Measurements from ENCODE around the gene SLC39A13. TPM values are rescaled to one million over a fixed set of nuclear protein-coding genes. Genes with fewer than 3 reads are reported as not detected.

The SLC39A13 gene
- total RNA-seq, 2 donors from 2014 or later, result 16.2 to 21.0 TPM

- no peaks in the 10 kb centered on the region for H3K27me3 Mint-ChIP-seq (ENCODE audit: low read depth)
- no peak for DNase-seq
- no peaks in the 10 kb centered on the region for H3K36me3 Mint-ChIP-seq (ENCODE audit: insufficient read depth in 2 of 2)
- peaks cover 12% of the 10 kb centered on the region for H3K4me1 Mint-ChIP-seq (ENCODE audit: low read depth)
- no peak overlapping the region for H3K4me3 Mint-ChIP-seq
- H3K9me3 Mint-ChIP-seq, result no peaks in the 10 kb centered on the region
- no peak overlapping the region for H3K27ac Mint-ChIP-seq
- no peak for ATAC-seq (replicated peaks in 1 of 2)
Observed at GRCh38 chr11:47376107-47376524, 32.3 kb upstream of the SLC39A13 start.

- no peaks in the 10 kb centered on the region for H3K9me3 Mint-ChIP-seq
- H3K4me1 Mint-ChIP-seq (ENCODE audit: low read depth), result peaks cover 12% of the 10 kb centered on the region
- ATAC-seq (replicated peaks in 1 of 2) (no peak), DNase-seq (no peak)
- no peak overlapping the region for H3K4me3 Mint-ChIP-seq
- H3K36me3 Mint-ChIP-seq (ENCODE audit: insufficient read depth in 2 of 2), result no peaks in the 10 kb centered on the region
- no peak overlapping the region for H3K27ac Mint-ChIP-seq
- H3K27me3 Mint-ChIP-seq (ENCODE audit: low read depth), result no peaks in the 10 kb centered on the region
Observed at GRCh38 chr11:47376525-47377371, 31.6 kb upstream of the SLC39A13 start.

GRCh38 chr11:47377571-47378009 is 30.8 kb upstream of the SLC39A13 start:
- ATAC-seq (replicated peaks in 1 of 2) (no peak), DNase-seq (no peak)
- H3K9me3 Mint-ChIP-seq, result no peaks in the 10 kb centered on the region
- H3K4me1 Mint-ChIP-seq (ENCODE audit: low read depth), result peaks cover 12% of the 10 kb centered on the region
- no peak overlapping the region for H3K27ac Mint-ChIP-seq
- no peaks in the 10 kb centered on the region for H3K27me3 Mint-ChIP-seq (ENCODE audit: low read depth)
- no peaks in the 10 kb centered on the region for H3K36me3 Mint-ChIP-seq (ENCODE audit: insufficient read depth in 2 of 2)
- no peak overlapping the region for H3K4me3 Mint-ChIP-seq

GRCh38 chr11:47378010-47378835 is 30.2 kb upstream of the SLC39A13 start, which contains the start of gene SPI1:
Gene SPI1, minus strand, starts transcription at chr11:47378547. Its CDS starts 194 bp downstream, at chr11:47378353.
- peaks cover 12% of the 10 kb centered on the region for H3K4me1 Mint-ChIP-seq (ENCODE audit: low read depth)
- H3K27ac Mint-ChIP-seq, result no peak within 1 kb of the TSS
- H3K4me3 Mint-ChIP-seq, result no peak within 1 kb of the TSS
- ATAC-seq (replicated peaks in 1 of 2), result no peak
- no peaks in the 10 kb centered on the region for H3K36me3 Mint-ChIP-seq (ENCODE audit: insufficient read depth in 2 of 2)
- no peak for DNase-seq
- H3K27me3 Mint-ChIP-seq (ENCODE audit: low read depth), result no peaks in the 10 kb centered on the region
- no peaks in the 10 kb centered on the region for H3K9me3 Mint-ChIP-seq

GRCh38 chr11:47378836-47379170 is 29.6 kb upstream of the SLC39A13 start:
- Mint-ChIP-seq H3K36me3 (ENCODE audit: insufficient read depth in 2 of 2) (no peaks in the 10 kb centered on the region), H3K9me3 (no peaks in the 10 kb centered on the region), H3K27me3 (ENCODE audit: low read depth) (no peaks in the 10 kb centered on the region), H3K4me1 (ENCODE audit: low read depth) (peaks cover 11% of the 10 kb centered on the region), H3K27ac (no peak overlapping the region), H3K4me3 (no peak overlapping the region)
- ATAC-seq (replicated peaks in 1 of 2) (no peak), DNase-seq (no peak)

GRCh38 chr11:47379317-47379716 is 29.1 kb upstream of the SLC39A13 start:
- Mint-ChIP-seq H3K27me3 (ENCODE audit: low read depth) (no peaks in the 10 kb centered on the region), H3K4me1 (ENCODE audit: low read depth) (peaks cover 6% of the 10 kb centered on the region), H3K27ac (no peak overlapping the region), H3K4me3 (no peak overlapping the region), H3K9me3 (no peaks in the 10 kb centered on the region), H3K36me3 (ENCODE audit: insufficient read depth in 2 of 2) (no peaks in the 10 kb centered on the region)
- no peak for DNase-seq
- no peak for ATAC-seq (replicated peaks in 1 of 2)

- Mint-ChIP-seq H3K9me3 (no peaks in the 10 kb centered on the region), H3K36me3 (ENCODE audit: insufficient read depth in 2 of 2) (no peaks in the 10 kb centered on the region), H3K4me1 (ENCODE audit: low read depth) (no peaks in the 10 kb centered on the region), H3K27me3 (ENCODE audit: low read depth) (no peaks in the 10 kb centered on the region), H3K4me3 (no peak overlapping the region), H3K27ac (no peak overlapping the region)
- ATAC-seq (replicated peaks in 1 of 2) (no peak), DNase-seq (no peak)
Observed at GRCh38 chr11:47380078-47380477, 28.3 kb upstream of the SLC39A13 start.

- ATAC-seq (replicated peaks in 1 of 2), result no peak
- Mint-ChIP-seq H3K4me3 (no peak overlapping the region), H3K27me3 (ENCODE audit: low read depth) (no peaks in the 10 kb centered on the region), H3K27ac (no peak overlapping the region), H3K36me3 (ENCODE audit: insufficient read depth in 2 of 2) (no peaks in the 10 kb centered on the region), H3K4me1 (ENCODE audit: low read depth) (no peaks in the 10 kb centered on the region), H3K9me3 (no peaks in the 10 kb centered on the region)
- DNase-seq, result no peak
Observed at GRCh38 chr11:47383071-47383470, 25.3 kb upstream of the SLC39A13 start.

GRCh38 chr11:47384498-47384897 is 23.9 kb upstream of the SLC39A13 start:
- no peaks in the 10 kb centered on the region for H3K9me3 Mint-ChIP-seq
- H3K4me3 Mint-ChIP-seq, result no peak overlapping the region
- H3K27ac Mint-ChIP-seq, result no peak overlapping the region
- no peaks in the 10 kb centered on the region for H3K27me3 Mint-ChIP-seq (ENCODE audit: low read depth)
- H3K4me1 Mint-ChIP-seq (ENCODE audit: low read depth), result peaks cover under 1% of the 10 kb centered on the region
- ATAC-seq (replicated peaks in 1 of 2), result no peak
- DNase-seq, result no peak
- H3K36me3 Mint-ChIP-seq (ENCODE audit: insufficient read depth in 2 of 2), result no peaks in the 10 kb centered on the region

GRCh38 chr11:47387944-47388696 is 20.3 kb upstream of the SLC39A13 start:
- DNase-seq, result no peak
- peaks cover 7% of the 10 kb centered on the region for H3K4me1 Mint-ChIP-seq (ENCODE audit: low read depth)
- H3K36me3 Mint-ChIP-seq (ENCODE audit: insufficient read depth in 2 of 2), result no peaks in the 10 kb centered on the region
- no peak overlapping the region for H3K4me3 Mint-ChIP-seq
- ATAC-seq (replicated peaks in 1 of 2), result no peak
- no peaks in the 10 kb centered on the region for H3K9me3 Mint-ChIP-seq
- H3K27ac Mint-ChIP-seq, result no peak overlapping the region
- H3K27me3 Mint-ChIP-seq (ENCODE audit: low read depth), result no peaks in the 10 kb centered on the region

GRCh38 chr11:47388697-47389576 is 19.5 kb upstream of the SLC39A13 start:
- Mint-ChIP-seq H3K4me1 (ENCODE audit: low read depth) (peaks cover 8% of the 10 kb centered on the region), H3K4me3 (no peak overlapping the region), H3K27ac (no peak overlapping the region), H3K9me3 (no peaks in the 10 kb centered on the region), H3K36me3 (ENCODE audit: insufficient read depth in 2 of 2) (no peaks in the 10 kb centered on the region), H3K27me3 (ENCODE audit: low read depth) (no peaks in the 10 kb centered on the region)
- DNase-seq (no peak), ATAC-seq (replicated peaks in 1 of 2) (no peak)
